SK-N-SH treated with all-trans-retinoic acid at 6 μM for 48 hours (cell line): Measurements from ENCODE around the gene FLOT1.

Source experiments
- RARB ChIP-seq: fragments of 250-450 bp; sonication (Bioruptor Pico); IDR thresholded peaks from 2 replicates; pipeline ENCODE4 v1.8.0; 2021; ENCODE audit warnings: mild to moderate bottlenecking, moderate library complexity
- TOX ChIP-seq: fragments of 250-450 bp; sonication (Bioruptor Pico); IDR thresholded peaks from 2 replicates; pipeline ENCODE4 v1.8.0; 2021; ENCODE audit warnings: mild to moderate bottlenecking, moderate library complexity, borderline replicate concordance
- ZC3H10 ChIP-seq: fragments of 250-450 bp; sonication (Bioruptor Pico); IDR thresholded peaks from 2 replicates; pipeline ENCODE4 v1.5.1; 2021; ENCODE audit warnings: mild to moderate bottlenecking, moderate library complexity
- ZNF8 ChIP-seq: fragments of 450-650 bp; formaldehyde crosslinking; IDR thresholded peaks from 2 replicates; pipeline ENCODE4 v1.5.0; 2020; ENCODE audit warnings: mild to moderate bottlenecking, moderate library complexity
- TF ChIP-seq, protein P1 (sequence below): fragments of 250-450 bp; sonication (Bioruptor Pico); IDR thresholded peaks from 2 replicates; pipeline ENCODE4 v1.8.0; 2020; ENCODE audit warnings: mild to moderate bottlenecking, moderate library complexity, borderline replicate concordance

DNA sequence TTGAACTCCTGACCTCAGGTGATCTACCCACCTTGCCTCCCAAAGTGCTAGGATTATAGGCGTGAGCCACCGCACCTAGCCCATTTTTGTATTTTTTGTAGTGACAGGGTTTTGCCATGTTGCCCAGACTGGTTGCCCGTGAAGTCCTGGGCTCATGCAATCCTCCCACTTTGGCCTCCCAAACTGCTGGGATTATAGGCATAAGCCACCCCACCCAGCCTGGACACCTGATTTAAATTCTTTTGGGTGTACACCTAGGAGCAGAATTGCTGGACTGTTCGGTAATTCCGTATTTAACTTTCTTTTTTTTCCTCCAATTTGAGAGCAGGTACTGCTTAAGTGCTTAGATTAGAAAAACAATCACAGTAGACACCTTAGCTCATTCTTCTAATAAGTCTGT, 46.1 kb downstream of the FLOT1 start:
- TF ChIP-seq ZC3H10 (no peak), TOX (CRISPR knock-in tag) (no peak), RARB (CRISPR knock-in tag) (no peak), ZNF8 (CRISPR knock-in tag) (no peak)
- TF ChIP-seq, protein P1, sequence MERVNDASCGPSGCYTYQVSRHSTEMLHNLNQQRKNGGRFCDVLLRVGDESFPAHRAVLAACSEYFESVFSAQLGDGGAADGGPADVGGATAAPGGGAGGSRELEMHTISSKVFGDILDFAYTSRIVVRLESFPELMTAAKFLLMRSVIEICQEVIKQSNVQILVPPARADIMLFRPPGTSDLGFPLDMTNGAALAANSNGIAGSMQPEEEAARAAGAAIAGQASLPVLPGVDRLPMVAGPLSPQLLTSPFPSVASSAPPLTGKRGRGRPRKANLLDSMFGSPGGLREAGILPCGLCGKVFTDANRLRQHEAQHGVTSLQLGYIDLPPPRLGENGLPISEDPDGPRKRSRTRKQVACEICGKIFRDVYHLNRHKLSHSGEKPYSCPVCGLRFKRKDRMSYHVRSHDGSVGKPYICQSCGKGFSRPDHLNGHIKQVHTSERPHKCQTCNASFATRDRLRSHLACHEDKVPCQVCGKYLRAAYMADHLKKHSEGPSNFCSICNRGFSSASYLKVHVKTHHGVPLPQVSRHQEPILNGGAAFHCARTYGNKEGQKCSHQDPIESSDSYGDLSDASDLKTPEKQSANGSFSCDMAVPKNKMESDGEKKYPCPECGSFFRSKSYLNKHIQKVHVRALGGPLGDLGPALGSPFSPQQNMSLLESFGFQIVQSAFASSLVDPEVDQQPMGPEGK (CRISPR knock-in tag): no peak
